ENCODE measurements around the gene PLEKHA5. TPM values are rescaled to one million over a fixed set of nuclear protein-coding genes. Genes with fewer than 3 reads are reported as not detected.

The PLEKHA5 gene, protein sequence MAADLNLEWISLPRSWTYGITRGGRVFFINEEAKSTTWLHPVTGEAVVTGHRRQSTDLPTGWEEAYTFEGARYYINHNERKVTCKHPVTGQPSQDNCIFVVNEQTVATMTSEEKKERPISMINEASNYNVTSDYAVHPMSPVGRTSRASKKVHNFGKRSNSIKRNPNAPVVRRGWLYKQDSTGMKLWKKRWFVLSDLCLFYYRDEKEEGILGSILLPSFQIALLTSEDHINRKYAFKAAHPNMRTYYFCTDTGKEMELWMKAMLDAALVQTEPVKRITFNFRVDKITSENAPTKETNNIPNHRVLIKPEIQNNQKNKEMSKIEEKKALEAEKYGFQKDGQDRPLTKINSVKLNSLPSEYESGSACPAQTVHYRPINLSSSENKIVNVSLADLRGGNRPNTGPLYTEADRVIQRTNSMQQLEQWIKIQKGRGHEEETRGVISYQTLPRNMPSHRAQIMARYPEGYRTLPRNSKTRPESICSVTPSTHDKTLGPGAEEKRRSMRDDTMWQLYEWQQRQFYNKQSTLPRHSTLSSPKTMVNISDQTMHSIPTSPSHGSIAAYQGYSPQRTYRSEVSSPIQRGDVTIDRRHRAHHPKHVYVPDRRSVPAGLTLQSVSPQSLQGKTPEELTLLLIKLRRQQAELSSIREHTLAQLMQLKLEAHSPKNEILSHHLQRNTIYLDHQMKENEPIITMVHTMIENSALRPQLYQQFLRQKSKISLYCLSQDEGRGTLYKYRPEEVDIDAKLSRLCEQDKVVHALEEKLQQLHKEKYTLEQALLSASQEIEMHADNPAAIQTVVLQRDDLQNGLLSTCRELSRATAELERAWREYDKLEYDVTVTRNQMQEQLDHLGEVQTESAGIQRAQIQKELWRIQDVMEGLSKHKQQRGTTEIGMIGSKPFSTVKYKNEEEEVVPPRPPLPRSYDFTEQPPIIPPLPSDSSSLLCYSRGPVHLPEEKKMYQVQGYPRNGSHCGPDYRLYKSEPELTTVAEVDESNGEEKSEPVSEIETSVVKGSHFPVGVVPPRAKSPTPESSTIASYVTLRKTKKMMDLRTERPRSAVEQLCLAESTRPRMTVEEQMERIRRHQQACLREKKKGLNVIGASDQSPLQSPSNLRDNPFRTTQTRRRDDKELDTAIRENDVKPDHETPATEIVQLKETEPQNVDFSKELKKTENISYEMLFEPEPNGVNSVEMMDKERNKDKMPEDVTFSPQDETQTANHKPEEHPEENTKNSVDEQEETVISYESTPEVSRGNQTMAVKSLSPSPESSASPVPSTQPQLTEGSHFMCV
- 22.2 and 40.7 TPM in 2 replicates for total RNA-seq (ENCODE audit: low replicate concordance)

DNA sequence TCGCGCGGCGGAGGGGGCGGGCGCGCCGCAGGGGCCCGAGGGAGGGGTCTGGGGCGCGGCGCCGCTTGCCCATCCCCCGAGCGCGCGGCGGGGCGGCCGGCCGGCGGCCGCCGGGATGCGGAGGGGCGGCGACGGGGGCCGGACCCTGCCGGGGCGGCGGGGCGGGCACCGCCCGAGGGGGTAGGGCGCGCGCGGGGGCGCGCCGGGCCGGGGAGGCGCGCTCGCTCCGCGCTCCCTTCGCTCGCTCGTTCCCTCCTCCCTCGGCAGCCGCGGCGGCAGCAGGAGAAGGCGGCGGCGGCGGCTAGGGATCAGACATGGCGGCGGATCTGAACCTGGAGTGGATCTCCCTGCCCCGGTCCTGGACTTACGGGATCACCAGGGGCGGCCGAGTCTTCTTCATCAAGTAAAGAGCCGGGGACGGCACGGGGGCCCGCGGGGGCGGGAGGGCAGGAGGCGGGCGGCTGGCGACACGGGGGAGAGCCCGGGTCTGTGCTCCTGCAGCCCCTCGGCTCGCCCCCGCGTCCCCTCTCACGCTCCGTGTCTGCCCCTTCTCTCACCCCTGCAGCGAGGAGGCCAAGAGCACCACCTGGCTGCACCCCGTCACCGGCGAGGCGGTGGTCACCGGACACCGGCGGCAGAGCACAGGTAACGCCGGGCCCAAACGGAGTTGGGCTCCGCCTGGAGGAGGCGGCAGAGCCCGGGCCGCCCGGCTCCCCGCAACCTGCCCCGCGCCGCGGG is at the start of gene PLEKHA5:
Gene PLEKHA5 (plus strand): TSS at position 248 of the 738 bp plus-strand sequence. CDS start 67 bp downstream, at position 315.
- TF ChIP-seq, protein P1, sequence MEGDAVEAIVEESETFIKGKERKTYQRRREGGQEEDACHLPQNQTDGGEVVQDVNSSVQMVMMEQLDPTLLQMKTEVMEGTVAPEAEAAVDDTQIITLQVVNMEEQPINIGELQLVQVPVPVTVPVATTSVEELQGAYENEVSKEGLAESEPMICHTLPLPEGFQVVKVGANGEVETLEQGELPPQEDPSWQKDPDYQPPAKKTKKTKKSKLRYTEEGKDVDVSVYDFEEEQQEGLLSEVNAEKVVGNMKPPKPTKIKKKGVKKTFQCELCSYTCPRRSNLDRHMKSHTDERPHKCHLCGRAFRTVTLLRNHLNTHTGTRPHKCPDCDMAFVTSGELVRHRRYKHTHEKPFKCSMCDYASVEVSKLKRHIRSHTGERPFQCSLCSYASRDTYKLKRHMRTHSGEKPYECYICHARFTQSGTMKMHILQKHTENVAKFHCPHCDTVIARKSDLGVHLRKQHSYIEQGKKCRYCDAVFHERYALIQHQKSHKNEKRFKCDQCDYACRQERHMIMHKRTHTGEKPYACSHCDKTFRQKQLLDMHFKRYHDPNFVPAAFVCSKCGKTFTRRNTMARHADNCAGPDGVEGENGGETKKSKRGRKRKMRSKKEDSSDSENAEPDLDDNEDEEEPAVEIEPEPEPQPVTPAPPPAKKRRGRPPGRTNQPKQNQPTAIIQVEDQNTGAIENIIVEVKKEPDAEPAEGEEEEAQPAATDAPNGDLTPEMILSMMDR (IDR thresholded peaks at IDR 0.05; ENCODE audit: insufficient read depth, low read length), result no peak
- DNase-seq (ENCODE audit: low read depth), result peak; percentile 57

DNA sequence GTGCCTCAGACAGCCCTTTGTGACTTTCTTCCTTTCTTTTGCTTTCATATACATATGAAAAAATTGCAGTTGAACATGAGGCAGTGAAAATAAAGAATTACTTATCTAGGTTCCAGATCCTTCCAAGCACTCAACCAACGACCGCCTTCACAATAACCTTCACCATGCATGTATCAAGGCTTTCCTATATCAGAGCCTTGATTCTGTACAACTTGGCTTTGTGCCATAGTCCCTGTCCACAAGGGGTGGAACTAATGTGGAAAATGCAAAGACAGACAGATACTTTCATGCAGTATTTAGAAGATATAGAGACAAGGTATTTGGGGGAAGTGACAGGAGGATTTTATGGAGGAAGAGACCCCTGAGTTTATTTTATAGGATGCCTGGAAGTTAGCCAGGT is 48.6 kb upstream of the PLEKHA5 start:
- TF ChIP-seq, protein P1 (IDR thresholded peaks at IDR 0.05; ENCODE audit: insufficient read depth, low read length), result no peak
- DNase-seq (ENCODE audit: low read depth), result no peak
- H3K4me3 ChIP-seq (ENCODE audit: low read depth, low read length), result no peak overlapping the region

More for the DNA sequence above, at the start of gene PLEKHA5:
- peak within 1 kb of the TSS; percentile 87 for H3K4me3 ChIP-seq (ENCODE audit: low read depth, low read length)

GRCh38 chr12:19082365-19082911 is 47.1 kb upstream of the PLEKHA5 start:
- no peak overlapping the region for H3K4me3 ChIP-seq (ENCODE audit: low read depth, low read length)
- TF ChIP-seq, protein P1 (IDR thresholded peaks at IDR 0.05; ENCODE audit: insufficient read depth, low read length), result no peak
- no peak for DNase-seq (ENCODE audit: low read depth)

- H3K4me3 ChIP-seq (ENCODE audit: low read depth, low read length), result no peak overlapping the region
- TF ChIP-seq, protein P1 (IDR thresholded peaks at IDR 0.05; ENCODE audit: insufficient read depth, low read length), result no peak
- DNase-seq (ENCODE audit: low read depth), result no peak
These were observed 45.0 kb upstream of the PLEKHA5 start for GRCh38 chr12:19084547-19084946.

GRCh38 chr12:19085090-19085489 is 44.4 kb upstream of the PLEKHA5 start:
- no peak overlapping the region for H3K4me3 ChIP-seq (ENCODE audit: low read depth, low read length)
- TF ChIP-seq, protein P1 (IDR thresholded peaks at IDR 0.05; ENCODE audit: insufficient read depth, low read length), result no peak
- DNase-seq (ENCODE audit: low read depth), result no peak

All from fibroblast of the aortic adventitia (primary cell).